ENCODE results near the gene OSBPL8. TPM values are rescaled to one million over a fixed set of nuclear protein-coding genes. Genes with fewer than 3 reads are reported as not detected.

Gene OSBPL8
- total and polyA plus RNA-seq, 9 of the 15 experiments (the other 6 are each of a cell fraction or from before 2014, with no cell fraction given) = 17.4 to 82.7 (median 42.8) TPM

DNA sequence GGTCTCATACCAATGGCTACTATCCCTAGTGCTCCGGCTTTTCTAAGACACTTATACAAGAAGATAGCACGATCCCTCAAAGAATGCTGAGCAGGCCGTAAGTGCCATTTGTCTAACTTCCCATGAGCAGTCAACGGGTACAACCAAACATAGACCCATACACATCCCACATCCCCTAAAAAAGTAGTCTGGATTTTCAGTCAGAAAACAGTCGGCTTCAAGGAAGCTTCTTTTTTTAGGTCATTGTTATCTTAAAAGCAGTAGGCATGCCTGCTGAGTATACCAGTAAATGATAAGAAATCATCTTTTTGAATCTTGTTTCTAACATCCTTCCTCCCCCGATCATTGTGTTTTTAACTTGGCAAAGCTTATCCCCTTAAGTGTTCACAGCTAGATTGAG is 19.8 kb downstream of the OSBPL8 start (continued):
- no peak for TF ChIP-seq MYC (IDR thresholded peaks at IDR 0.05; ENCODE audit: low read depth, low read length)
- no peak for TF ChIP-seq MYC (CRISPR knock-in tag; IDR thresholded peaks at IDR 0.05; ENCODE audit: borderline replicate concordance, low read depth)
- TF ChIP-seq KAT2B (IDR thresholded peaks at IDR 0.05; ENCODE audit: low read depth, low read length) = no peak
- no peak for TF ChIP-seq CHD1 (IDR thresholded peaks at IDR 0.05; ENCODE audit: low read length)
- no peak for TF ChIP-seq NFXL1 (CRISPR knock-in tag; IDR thresholded peaks at IDR 0.05)
- no peak for TF ChIP-seq MCM3 (IDR thresholded peaks at IDR 0.05)
- TF ChIP-seq, protein P1, sequence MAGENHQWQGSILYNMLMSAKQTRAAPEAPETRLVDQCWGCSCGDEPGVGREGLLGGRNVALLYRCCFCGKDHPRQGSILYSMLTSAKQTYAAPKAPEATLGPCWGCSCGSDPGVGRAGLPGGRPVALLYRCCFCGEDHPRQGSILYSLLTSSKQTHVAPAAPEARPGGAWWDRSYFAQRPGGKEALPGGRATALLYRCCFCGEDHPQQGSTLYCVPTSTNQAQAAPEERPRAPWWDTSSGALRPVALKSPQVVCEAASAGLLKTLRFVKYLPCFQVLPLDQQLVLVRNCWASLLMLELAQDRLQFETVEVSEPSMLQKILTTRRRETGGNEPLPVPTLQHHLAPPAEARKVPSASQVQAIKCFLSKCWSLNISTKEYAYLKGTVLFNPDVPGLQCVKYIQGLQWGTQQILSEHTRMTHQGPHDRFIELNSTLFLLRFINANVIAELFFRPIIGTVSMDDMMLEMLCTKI (IDR thresholded peaks at IDR 0.05; ENCODE audit: partially characterized antibody) = no peak
- no peak for TF ChIP-seq NCOA4 (IDR thresholded peaks at IDR 0.05; ENCODE audit: partially characterized antibody)
- TF ChIP-seq BRCA1 (IDR thresholded peaks at IDR 0.05) = no peak
- TF ChIP-seq BRCA1 (CRISPR knock-in tag; IDR thresholded peaks at IDR 0.05) = no peak
- TF ChIP-seq CAMTA2 (CRISPR knock-in tag; conservative IDR thresholded peaks at IDR 0.05) = no peak
- TF ChIP-seq, protein P2, sequence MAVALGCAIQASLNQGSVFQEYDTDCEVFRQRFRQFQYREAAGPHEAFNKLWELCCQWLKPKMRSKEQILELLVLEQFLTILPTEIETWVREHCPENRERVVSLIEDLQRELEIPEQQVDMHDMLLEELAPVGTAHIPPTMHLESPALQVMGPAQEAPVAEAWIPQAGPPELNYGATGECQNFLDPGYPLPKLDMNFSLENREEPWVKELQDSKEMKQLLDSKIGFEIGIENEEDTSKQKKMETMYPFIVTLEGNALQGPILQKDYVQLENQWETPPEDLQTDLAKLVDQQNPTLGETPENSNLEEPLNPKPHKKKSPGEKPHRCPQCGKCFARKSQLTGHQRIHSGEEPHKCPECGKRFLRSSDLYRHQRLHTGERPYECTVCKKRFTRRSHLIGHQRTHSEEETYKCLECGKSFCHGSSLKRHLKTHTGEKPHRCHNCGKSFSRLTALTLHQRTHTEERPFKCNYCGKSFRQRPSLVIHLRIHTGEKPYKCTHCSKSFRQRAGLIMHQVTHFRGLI (CRISPR knock-in tag; IDR thresholded peaks at IDR 0.05) = no peak
- TF ChIP-seq NR2F6 (CRISPR knock-in tag; IDR thresholded peaks at IDR 0.05) = no peak
- TF ChIP-seq POLR2AphosphoS5 (IDR thresholded peaks at IDR 0.05; ENCODE audit: control insufficient read depth, insufficient read depth, low read depth, low read length) = no peak
- TF ChIP-seq CTBP1 (IDR thresholded peaks at IDR 0.05; ENCODE audit: borderline replicate concordance) = no peak
- TF ChIP-seq, protein P3, sequence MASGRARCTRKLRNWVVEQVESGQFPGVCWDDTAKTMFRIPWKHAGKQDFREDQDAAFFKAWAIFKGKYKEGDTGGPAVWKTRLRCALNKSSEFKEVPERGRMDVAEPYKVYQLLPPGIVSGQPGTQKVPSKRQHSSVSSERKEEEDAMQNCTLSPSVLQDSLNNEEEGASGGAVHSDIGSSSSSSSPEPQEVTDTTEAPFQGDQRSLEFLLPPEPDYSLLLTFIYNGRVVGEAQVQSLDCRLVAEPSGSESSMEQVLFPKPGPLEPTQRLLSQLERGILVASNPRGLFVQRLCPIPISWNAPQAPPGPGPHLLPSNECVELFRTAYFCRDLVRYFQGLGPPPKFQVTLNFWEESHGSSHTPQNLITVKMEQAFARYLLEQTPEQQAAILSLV (tag; IDR thresholded peaks at IDR 0.05) = no peak
- no peak for TF ChIP-seq RBM34 (IDR thresholded peaks at IDR 0.05; ENCODE audit: borderline replicate concordance, insufficient read depth, low read length)
- TF ChIP-seq NR4A1 (CRISPR knock-in tag; IDR thresholded peaks at IDR 0.05) = no peak
- no peak for TF ChIP-seq NR4A1 (tag; IDR thresholded peaks at IDR 0.05)
- TF ChIP-seq PCBP2 (IDR thresholded peaks at IDR 0.05; ENCODE audit: low read depth, low read length, poor library complexity, severe bottlenecking) = no peak
- TF ChIP-seq ZNF146 (CRISPR knock-in tag; IDR thresholded peaks at IDR 0.05; ENCODE audit: unreplicated experiment) = no peak
- no peak for TF ChIP-seq MCM7 (IDR thresholded peaks at IDR 0.05)
- TF ChIP-seq MTA2 (IDR thresholded peaks at IDR 0.05; ENCODE audit: low read depth) = peak; percentile 26; the same call in 1 of the 2 replicates
- no peak for TF ChIP-seq ELF2 (CRISPR knock-in tag; IDR thresholded peaks at IDR 0.05)
- no peak for TF ChIP-seq XRCC4 (IDR thresholded peaks at IDR 0.05; ENCODE audit: extremely low read depth, insufficient read depth, insufficient read length)
- no peak for TF ChIP-seq RAD21 (CRISPR knock-in tag; conservative IDR thresholded peaks at IDR 0.05 in 1 of 2, IDR thresholded peaks at IDR 0.05 in 1 of 2)
- TF ChIP-seq HDAC2 (IDR thresholded peaks at IDR 0.05) = no peak
- TF ChIP-seq JUNB (CRISPR knock-in tag; conservative IDR thresholded peaks at IDR 0.05) = no peak
- TF ChIP-seq BRD9 (IDR thresholded peaks at IDR 0.05; ENCODE audit: low read depth, partially characterized antibody) = no peak
